GM21367 (cell line): ENCODE measurements around the gene TUBA1A.
"Not testable (repeated sequence)": the region's sequence is repeated elsewhere in the genome, so short reads cannot be mapped to it uniquely, and the experiment has no call there.

ENCODE experiments used
- ATAC-seq: cut with Tn5 transposase; IDR thresholded peaks from one replicate; pipeline ENCODE4 v1.9.1; 2021; ENCODE audit not compliant: unreplicated experiment

The TUBA1A gene

GRCh38 chr12:49160399-49160798 is 28.5 kb downstream of the TUBA1A start:
- ATAC-seq, result no peak

GRCh38 chr12:49154221-49154620 is 34.7 kb downstream of the TUBA1A start:
- no peak for ATAC-seq

GRCh38 chr12:49147384-49147783 is 41.5 kb downstream of the TUBA1A start:
- ATAC-seq, result no peak

DNA sequence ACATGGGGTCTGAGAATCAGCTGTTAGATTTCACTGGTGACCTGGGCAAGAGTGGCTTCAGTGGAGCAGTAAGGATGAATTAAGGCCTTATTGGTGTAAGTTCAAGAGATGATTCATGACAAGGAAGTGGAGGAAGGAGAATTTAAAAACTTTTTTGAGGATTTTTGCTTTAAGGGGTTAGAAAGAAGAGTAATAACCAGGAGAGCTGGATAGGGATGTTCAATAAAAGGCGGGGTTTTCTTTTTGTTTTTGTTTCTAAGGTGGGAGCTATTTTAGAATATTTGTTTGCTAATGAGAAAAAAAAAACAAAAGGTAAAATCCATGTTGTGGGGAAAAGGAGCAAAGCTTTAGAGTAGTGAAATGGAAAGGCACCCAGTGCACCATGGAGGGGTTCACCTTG is 42.5 kb downstream of the TUBA1A start:
- no peak for ATAC-seq

GRCh38 chr12:49144384-49144783 is 44.5 kb downstream of the TUBA1A start:
- ATAC-seq, result no peak

DNA sequence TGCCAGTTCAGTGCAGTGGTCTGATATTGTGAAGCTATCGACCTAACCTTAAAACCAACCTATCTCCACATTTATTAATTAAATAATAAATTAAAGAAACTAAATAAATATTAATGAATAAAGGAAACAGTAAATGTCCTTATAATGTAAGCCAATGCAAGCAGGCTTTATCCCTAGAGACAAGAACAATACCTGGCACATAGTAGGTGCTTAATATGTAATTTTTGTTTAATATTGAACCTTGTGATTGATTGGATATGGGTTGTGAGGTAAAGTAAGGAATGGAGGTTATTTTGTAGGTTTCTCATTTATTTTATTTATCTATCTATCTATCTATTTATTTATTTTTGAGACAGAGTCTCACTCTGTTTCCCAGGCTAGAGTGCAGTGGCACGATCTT is 49.9 kb downstream of the TUBA1A start:
- no peak for ATAC-seq

- no peak for ATAC-seq
These were observed 50.3 kb downstream of the TUBA1A start for GRCh38 chr12:49138587-49138986.

DNA sequence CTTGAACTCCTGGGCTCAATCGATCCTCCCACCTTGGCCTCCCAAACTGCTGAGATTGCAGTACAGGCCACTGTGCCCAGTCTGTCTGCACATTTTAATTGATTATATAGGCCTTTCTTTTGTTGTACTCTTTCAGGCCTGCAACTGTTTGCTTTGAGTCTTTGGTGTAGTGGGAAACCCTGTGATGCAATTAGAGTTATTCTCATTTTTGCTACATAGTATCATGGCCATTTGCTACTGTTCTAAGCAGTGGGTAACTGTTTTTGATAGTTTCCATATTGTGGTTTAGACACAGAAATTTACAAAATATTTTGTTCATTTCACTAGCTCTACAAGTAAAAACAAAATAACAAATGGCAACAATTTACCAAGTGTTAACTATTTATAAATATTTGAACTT is 51.4 kb downstream of the TUBA1A start:
- ATAC-seq, result no peak

DNA sequence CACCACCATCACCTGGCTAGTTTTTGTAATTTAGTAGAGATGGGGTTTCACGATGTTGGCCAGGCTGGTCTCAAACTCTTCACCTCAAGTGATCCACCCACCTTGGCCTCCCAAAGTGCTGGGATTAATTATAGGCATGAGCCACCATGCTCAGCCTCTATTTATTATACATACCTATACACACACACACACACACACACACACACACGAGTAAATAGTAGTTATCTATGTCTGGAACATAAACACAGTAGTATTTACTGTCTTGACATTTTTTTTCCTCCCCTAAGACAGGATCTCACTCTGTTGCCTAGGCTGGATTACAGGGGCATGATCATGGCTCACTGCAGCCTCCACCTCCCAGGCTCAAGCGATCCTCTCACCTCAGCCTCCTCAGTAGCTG is 51.9 kb downstream of the TUBA1A start:
- ATAC-seq, result not testable (repeated sequence)
